Stimulated activated naive CD8-positive, alpha-beta T cell treated with anti-CD3 and anti-CD28 coated beads, Interleukin-15, Interleukin-2, amounts not matched to agents 100 ng/mL and 50 ng/mL, for 24 hours (primary cell): ENCODE measurements around the gene ALDH3A1.

Experiments
- H3K27ac Mint-ChIP-seq: one replicate; pipeline ENCODE4 v1.8.0; 2021; ENCODE audit warnings: mild to moderate bottlenecking, mixed read lengths
- H3K27me3 Mint-ChIP-seq: one replicate; pipeline ENCODE4 v1.8.0; 2021; ENCODE audit warnings: mixed read lengths
- H3K36me3 Mint-ChIP-seq: one replicate; pipeline ENCODE4 v1.8.0; 2021; ENCODE audit warnings: low read depth, mixed read lengths
- H3K4me1 Mint-ChIP-seq: one replicate; pipeline ENCODE4 v1.8.0; 2021; ENCODE audit warnings: low read depth, mixed read lengths
- H3K4me3 Mint-ChIP-seq: one replicate; pipeline ENCODE4 v1.8.0; 2021; ENCODE audit warnings: mild to moderate bottlenecking, mixed read lengths
- H3K9me3 Mint-ChIP-seq: one replicate; pipeline ENCODE4 v1.8.0; 2021; ENCODE audit warnings: mixed read lengths

Gene ALDH3A1

DNA sequence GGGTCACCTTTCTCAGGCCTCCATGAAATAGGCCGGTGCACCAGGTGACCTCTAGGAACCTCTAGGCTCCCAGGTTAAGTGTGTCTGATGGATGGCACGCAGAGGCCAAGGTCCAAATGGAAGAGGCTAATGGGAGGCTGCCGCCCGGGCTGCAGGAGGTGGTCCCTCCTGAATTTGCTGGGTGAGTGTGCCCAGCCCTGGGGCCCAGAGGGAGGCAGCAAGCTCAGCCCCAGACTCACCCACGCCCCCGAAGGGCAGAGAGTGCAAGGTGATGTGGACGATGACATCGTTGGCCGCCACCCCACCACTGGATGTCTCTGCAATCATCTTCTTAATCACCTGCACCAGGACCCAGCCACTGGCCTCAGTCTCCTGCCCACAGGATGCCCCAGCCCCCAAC lies 9.3 kb downstream of the ALDH3A1 start:
- Mint-ChIP-seq H3K4me3 (no peak overlapping the region), H3K27ac (no peak overlapping the region), H3K36me3 (no peaks in the 10 kb centered on the region), H3K9me3 (no peaks in the 10 kb centered on the region), H3K4me1 (no peaks in the 10 kb centered on the region), H3K27me3 (no peaks in the 10 kb centered on the region)

DNA sequence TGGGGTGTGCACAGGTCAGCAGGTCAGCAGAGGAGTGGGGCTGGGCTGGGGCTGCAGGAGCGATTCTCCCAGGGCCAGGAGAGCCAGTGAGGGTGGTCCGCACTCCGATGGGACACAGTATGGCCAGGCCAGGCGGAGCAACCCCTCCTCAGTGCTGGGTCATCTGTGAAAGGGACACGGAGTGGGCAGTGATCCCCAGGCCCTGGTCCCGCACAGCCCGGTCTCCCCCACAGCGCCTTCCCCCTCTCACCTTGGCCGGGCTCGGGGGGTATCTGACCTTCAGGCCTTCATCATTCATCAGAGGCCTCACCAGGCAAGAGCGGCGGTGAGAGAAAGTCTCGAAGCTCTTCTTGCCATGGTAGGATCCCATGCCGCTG lies 10.0 kb downstream of the ALDH3A1 start:
- no peak overlapping the region for H3K4me3 Mint-ChIP-seq
- H3K9me3 Mint-ChIP-seq, result no peaks in the 10 kb centered on the region
- H3K27me3 Mint-ChIP-seq, result no peaks in the 10 kb centered on the region
- no peaks in the 10 kb centered on the region for H3K4me1 Mint-ChIP-seq
- no peaks in the 10 kb centered on the region for H3K36me3 Mint-ChIP-seq
- H3K27ac Mint-ChIP-seq, result no peak overlapping the region

GRCh38 chr17:19737305-19738072 lies 10.6 kb downstream of the ALDH3A1 start:
- Mint-ChIP-seq H3K9me3 (no peaks in the 10 kb centered on the region), H3K27ac (no peak overlapping the region), H3K36me3 (no peaks in the 10 kb centered on the region), H3K27me3 (no peaks in the 10 kb centered on the region), H3K4me3 (no peak overlapping the region), H3K4me1 (no peaks in the 10 kb centered on the region)

- Mint-ChIP-seq H3K9me3 (no peaks in the 10 kb centered on the region), H3K36me3 (no peaks in the 10 kb centered on the region), H3K27me3 (no peaks in the 10 kb centered on the region), H3K4me1 (no peaks in the 10 kb centered on the region), H3K27ac (no peak overlapping the region), H3K4me3 (no peak overlapping the region)
Measured at GRCh38 chr17:19736071-19736470, 12.0 kb downstream of the ALDH3A1 start.

GRCh38 chr17:19733953-19734526 lies 14.1 kb downstream of the ALDH3A1 start:
- H3K9me3 Mint-ChIP-seq, result no peaks in the 10 kb centered on the region
- no peaks in the 10 kb centered on the region for H3K27me3 Mint-ChIP-seq
- H3K27ac Mint-ChIP-seq, result no peak overlapping the region
- H3K4me1 Mint-ChIP-seq, result no peaks in the 10 kb centered on the region
- no peaks in the 10 kb centered on the region for H3K36me3 Mint-ChIP-seq
- H3K4me3 Mint-ChIP-seq, result no peak overlapping the region

DNA sequence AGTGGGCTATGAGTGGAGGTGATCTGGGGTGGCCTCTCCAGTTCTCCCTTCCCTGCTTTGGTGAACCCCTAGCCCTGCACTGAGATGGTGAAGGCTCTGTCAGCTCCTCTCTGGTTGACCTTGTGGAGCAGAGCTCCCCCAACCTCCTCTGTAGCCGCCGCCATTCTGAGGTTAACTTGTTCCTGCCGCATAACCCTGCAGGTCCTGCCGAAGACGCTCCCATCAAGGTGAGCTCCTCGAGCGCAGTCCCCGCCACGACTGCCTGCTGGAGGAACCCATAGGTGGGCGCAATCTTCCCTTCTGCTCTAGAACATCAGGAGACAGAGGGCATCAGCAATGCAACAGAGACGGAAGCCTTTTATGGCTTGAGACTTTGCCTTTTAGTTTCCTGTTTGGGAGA lies 16.5 kb downstream of the ALDH3A1 start:
- Mint-ChIP-seq H3K36me3 (no peaks in the 10 kb centered on the region), H3K4me1 (no peaks in the 10 kb centered on the region), H3K4me3 (no peak overlapping the region), H3K27me3 (no peaks in the 10 kb centered on the region), H3K9me3 (no peaks in the 10 kb centered on the region), H3K27ac (no peak overlapping the region)

DNA sequence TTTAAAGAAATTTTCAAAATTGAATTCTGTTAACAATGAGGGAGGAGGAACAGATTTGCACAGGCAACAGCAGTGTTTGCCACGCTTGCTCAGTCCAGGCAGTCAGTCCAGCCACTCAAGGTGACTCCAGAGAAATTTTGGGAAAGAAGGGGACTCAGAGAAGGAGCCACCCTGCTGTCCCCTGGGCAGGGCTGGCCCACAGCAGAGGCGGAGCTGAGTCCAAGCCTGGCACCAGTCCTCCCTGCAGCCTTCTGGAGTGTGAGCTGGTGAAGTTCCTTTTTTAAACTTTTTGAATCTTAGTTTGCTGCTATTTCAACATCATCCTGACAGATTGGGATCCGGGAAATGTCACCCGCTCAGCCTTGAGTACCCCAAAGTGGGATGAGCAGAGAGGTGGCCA lies 17.3 kb downstream of the ALDH3A1 start:
- Mint-ChIP-seq H3K4me3 (no peak overlapping the region), H3K27ac (no peak overlapping the region), H3K36me3 (no peaks in the 10 kb centered on the region), H3K9me3 (no peaks in the 10 kb centered on the region), H3K4me1 (no peaks in the 10 kb centered on the region), H3K27me3 (no peaks in the 10 kb centered on the region)

DNA sequence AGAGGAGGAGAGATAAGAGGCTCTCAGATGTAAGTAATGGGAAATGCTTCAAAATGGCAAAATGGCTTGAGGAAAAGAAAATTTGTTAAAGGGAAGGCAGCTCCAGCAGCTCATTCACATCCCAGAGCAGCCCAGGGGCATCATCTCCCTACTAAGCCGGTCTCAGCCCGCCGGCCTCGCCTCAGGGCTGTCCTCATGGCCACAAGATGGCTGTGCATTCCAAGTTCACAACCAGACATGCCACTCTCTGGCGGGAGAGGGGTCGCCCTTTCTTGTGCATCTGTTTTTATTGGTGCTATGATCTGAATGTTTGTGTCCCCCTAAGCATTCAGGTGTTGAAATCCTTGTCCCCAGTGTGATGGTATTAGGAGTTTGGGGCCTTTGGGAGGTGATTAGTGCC lies 18.2 kb downstream of the ALDH3A1 start:
- no peaks in the 10 kb centered on the region for H3K36me3 Mint-ChIP-seq
- peaks cover 8% of the 10 kb centered on the region for H3K27me3 Mint-ChIP-seq
- H3K27ac Mint-ChIP-seq, result no peak overlapping the region
- H3K4me3 Mint-ChIP-seq, result no peak overlapping the region
- H3K4me1 Mint-ChIP-seq, result peaks cover 9% of the 10 kb centered on the region
- no peaks in the 10 kb centered on the region for H3K9me3 Mint-ChIP-seq

DNA sequence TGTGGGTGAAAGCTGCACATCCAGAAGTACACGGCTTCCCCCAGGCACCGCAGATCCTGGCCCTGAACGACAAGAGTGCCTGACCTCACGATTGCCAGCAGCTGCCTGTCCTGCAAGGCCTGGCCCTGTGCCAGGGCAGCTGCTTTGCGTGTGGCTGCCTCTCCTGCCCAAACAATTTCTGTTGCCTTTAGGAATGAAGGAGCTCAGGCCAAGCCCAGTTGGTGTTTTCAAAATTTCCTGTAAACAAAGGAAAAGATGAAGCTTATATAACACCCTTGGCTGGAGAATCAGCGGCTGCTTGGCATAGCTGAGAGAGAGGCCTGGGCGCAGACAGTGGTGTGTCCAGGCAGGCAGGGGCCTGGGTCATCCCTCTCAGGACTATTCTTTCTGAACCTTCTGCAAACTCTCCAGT lies 20.0 kb downstream of the ALDH3A1 start:
- H3K9me3 Mint-ChIP-seq, result no peaks in the 10 kb centered on the region
- H3K4me3 Mint-ChIP-seq, result no peak overlapping the region
- no peaks in the 10 kb centered on the region for H3K36me3 Mint-ChIP-seq
- no peak overlapping the region for H3K27ac Mint-ChIP-seq
- peaks cover 18% of the 10 kb centered on the region for H3K4me1 Mint-ChIP-seq
- H3K27me3 Mint-ChIP-seq, result peaks cover 8% of the 10 kb centered on the region

DNA sequence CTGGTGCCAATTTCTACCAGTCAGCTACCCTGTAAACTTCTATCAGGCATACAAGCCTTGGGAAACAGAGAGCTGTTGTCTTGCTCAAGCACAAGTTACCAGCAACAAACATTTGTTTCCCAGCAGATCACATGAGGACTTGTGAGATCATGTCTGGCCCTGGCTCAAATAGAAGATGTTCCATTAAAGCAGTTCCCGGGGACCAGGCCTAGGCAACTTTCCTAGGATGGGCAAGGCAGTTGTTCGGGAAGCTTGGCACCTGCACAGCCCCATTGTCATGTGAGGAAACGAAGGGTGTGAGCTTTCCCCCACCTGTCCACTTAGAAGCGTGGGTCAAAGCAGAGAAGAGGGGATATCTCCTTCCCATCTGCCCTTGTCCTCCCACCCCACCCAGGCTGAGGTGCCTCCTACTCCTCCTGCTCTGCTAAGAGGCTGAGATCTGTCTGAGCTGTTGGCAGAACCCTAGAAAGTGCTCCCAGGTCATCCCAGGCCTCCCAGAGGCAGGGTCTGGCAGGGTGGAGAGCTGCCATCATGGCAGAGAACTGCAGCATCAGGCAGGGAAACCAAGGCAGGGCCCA lies 20.5 kb downstream of the ALDH3A1 start:
- Mint-ChIP-seq H3K4me1 (peaks cover 18% of the 10 kb centered on the region), H3K27me3 (peaks cover 8% of the 10 kb centered on the region), H3K27ac (no peak overlapping the region), H3K4me3 (no peak overlapping the region), H3K9me3 (no peaks in the 10 kb centered on the region), H3K36me3 (no peaks in the 10 kb centered on the region)

DNA sequence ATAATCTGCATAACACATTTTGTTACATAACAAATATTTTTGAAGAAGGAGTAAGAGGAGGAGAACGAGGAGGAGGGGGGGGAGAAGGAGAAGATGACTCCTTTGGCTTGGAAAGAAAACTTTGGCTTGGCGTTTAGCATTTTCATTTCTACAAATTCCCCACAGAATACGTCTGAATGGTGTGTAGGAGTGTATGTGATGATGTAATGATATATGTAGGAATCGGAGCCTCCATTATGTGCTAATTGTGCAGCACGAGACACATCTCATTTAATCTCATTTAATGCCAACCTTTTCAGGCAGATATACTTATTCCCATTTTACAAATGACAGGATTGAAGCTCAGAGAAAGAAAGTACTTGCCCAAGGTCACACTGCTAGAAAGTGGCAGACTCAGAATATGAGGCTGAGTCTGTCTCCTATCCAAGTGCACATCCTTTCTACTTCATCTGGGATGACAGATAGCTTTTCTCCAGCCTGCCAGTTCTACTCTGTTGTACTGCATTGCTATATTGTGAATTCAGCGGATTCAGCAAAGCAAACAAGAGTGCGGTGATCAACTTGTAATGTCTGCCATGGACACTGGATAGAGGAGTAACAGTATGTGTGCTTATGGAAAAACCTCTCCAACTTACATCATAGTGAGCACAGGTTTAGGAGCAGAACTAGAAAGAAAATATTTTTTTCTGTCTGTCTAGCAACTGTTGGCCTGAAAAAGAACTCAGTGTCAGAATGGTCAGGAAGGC lies 21.3 kb downstream of the ALDH3A1 start:
- no peaks in the 10 kb centered on the region for H3K36me3 Mint-ChIP-seq
- peaks cover 8% of the 10 kb centered on the region for H3K27me3 Mint-ChIP-seq
- H3K4me3 Mint-ChIP-seq, result no peak overlapping the region
- H3K27ac Mint-ChIP-seq, result no peak overlapping the region
- peaks cover 18% of the 10 kb centered on the region for H3K4me1 Mint-ChIP-seq
- no peaks in the 10 kb centered on the region for H3K9me3 Mint-ChIP-seq

DNA sequence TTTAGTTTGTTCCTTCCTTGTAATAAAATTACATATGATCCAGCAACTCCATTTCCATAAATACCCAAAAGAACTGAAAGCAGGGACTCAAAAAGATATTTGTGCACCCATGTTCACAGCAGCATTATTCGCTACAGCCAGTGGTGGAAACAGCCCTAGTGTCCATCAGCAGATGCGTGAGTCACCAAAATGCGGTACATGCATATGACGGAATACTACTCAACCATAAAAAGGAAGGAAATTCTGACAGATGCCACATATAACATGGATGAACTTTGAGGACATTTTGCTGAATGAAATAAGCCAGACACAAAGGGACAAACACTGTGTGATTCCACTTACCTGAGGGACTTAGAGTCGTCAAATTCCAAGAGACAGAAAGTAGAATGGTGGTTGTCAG lies 22.6 kb downstream of the ALDH3A1 start:
- H3K36me3 Mint-ChIP-seq, result no peaks in the 10 kb centered on the region
- peak overlapping the region; percentile 28 for H3K27ac Mint-ChIP-seq
- no peaks in the 10 kb centered on the region for H3K9me3 Mint-ChIP-seq
- H3K4me1 Mint-ChIP-seq, result peaks cover 18% of the 10 kb centered on the region
- H3K27me3 Mint-ChIP-seq, result peaks cover 8% of the 10 kb centered on the region
- peak overlapping the region; percentile 40 for H3K4me3 Mint-ChIP-seq

DNA sequence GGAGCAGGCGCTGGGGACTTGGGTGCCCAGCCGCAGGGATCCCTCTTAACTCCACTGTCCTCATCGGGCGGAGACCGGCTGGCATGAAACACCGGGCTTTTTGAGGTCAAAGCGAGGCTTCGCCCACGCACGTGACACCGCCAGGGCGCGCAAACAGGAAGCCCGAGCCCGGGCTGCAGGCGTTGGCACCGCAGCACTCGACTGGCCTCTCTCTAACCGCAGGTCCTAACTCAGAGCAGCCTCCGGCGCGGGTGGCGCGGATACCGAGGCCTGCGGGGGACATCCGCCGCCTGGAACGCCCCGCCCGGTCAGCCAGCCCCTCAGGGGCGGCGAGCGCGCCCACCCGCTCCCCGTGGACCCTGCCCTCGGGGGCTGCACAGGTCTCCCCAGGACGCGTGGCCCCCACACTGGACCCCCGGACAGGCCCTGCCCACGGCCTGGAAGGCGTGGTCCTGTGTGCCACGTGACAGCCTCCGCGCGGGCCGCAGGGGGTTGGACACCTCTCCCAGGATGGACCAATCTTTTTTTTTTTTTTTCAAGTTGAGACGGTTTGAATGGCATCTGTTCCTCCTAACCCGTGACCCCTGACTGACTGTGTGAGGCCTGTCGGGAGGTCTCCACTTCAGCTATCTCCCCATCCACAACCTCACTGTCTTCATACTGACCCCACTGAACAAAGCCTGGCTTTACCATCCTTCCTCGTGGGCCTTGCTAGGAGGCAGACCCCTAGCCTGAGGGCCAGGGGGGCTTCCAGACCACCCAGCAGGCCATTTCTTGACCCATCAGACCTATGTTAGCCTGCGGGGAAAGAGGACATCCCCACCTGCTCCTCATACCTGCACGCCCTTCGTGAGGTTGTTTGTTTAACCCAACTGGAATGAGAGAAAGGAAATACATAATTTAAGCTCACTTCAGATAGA lies 23.3 kb downstream of the ALDH3A1 start:
- Mint-ChIP-seq H3K27ac (peak overlapping the region; percentile 28), H3K4me3 (peak overlapping the region; percentile 40), H3K9me3 (no peaks in the 10 kb centered on the region), H3K36me3 (no peaks in the 10 kb centered on the region), H3K4me1 (peaks cover 18% of the 10 kb centered on the region), H3K27me3 (peaks cover 8% of the 10 kb centered on the region)

DNA sequence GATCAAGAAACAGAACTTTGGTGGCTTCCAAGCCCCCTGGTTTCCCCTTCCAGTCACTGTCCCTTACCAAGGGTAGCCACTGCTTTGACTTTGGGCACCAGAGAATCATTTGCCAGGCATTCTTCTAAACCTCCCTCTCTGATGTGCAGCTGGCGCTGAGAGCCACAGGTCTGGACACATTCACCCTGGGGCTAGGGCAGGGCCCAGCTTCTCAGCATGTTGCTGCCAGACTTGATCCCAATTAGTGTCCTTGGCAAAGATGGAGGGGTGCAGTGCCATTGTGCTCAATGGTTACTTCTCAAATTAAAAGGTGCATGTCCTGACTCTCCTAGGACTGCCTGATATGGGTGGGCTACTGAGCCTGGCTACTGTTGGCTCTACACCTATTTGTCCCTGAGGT lies 24.1 kb downstream of the ALDH3A1 start:
- Mint-ChIP-seq H3K27me3 (peaks cover 8% of the 10 kb centered on the region), H3K4me3 (no peak overlapping the region), H3K36me3 (no peaks in the 10 kb centered on the region), H3K9me3 (no peaks in the 10 kb centered on the region), H3K4me1 (peaks cover 18% of the 10 kb centered on the region), H3K27ac (no peak overlapping the region)
